Measurements from ENCODE around the gene SLC27A4.

GRCh38 chr9:128361296-128361985 lies 21.1 kb downstream of the SLC27A4 start:
- no peak for TF ChIP-seq CTCF (IDR thresholded peaks at IDR 0.05)
- no peak for TF ChIP-seq POLR2A (IDR thresholded peaks at IDR 0.05)
